CD4-positive, alpha-beta T cell treated with Interleukin-17A for 4 hours (primary cell): ENCODE data around the gene DPY19L2.
"Not testable (repeated sequence)": the region's sequence is repeated elsewhere in the genome, so short reads cannot be mapped to it uniquely, and the experiment has no call there.

Source experiments
- DNase-seq: peaks from one replicate; pipeline ENCODE4 v3.0.0-alpha.2; 2020; ENCODE audit warnings: mixed read lengths

DPY19L2 gene

GRCh38 chr12:63668028-63668799 lies at the start of gene DPY19L2:
Gene DPY19L2 (minus strand): TSS chr12:63668493. CDS start chr12:63668393, 100 bp downstream.
- peak; percentile 47 for DNase-seq

GRCh38 chr12:63716891-63717290 lies 48.6 kb upstream of the DPY19L2 start:
- not testable (repeated sequence) for DNase-seq

GRCh38 chr12:63715107-63715625 lies 46.9 kb upstream of the DPY19L2 start:
- DNase-seq = not testable (repeated sequence)

GRCh38 chr12:63714409-63714808 lies 46.1 kb upstream of the DPY19L2 start:
- DNase-seq = not testable (repeated sequence)

GRCh38 chr12:63713681-63714075 lies 45.4 kb upstream of the DPY19L2 start:
- DNase-seq = not testable (repeated sequence)

- DNase-seq = not testable (repeated sequence)
These were observed 44.8 kb upstream of the DPY19L2 start for GRCh38 chr12:63712979-63713680.

- DNase-seq = not testable (repeated sequence)
These were observed 44.2 kb upstream of the DPY19L2 start for GRCh38 chr12:63712376-63712974.

GRCh38 chr12:63711339-63711738 lies 43.0 kb upstream of the DPY19L2 start:
- not testable (repeated sequence) for DNase-seq

GRCh38 chr12:63706336-63706735 lies 38.0 kb upstream of the DPY19L2 start:
- no peak for DNase-seq

GRCh38 chr12:63699678-63700382 lies 31.5 kb upstream of the DPY19L2 start:
- not testable (repeated sequence) for DNase-seq

GRCh38 chr12:63699011-63699410 lies 30.7 kb upstream of the DPY19L2 start:
- DNase-seq = not testable (repeated sequence)

- DNase-seq = not testable (repeated sequence)
These were observed 22.5 kb upstream of the DPY19L2 start for GRCh38 chr12:63690837-63691236.

- DNase-seq = not testable (repeated sequence)
These were observed 20.8 kb upstream of the DPY19L2 start for GRCh38 chr12:63689141-63689540.

GRCh38 chr12:63686623-63687022 lies 18.3 kb upstream of the DPY19L2 start:
- not testable (repeated sequence) for DNase-seq

- DNase-seq = not testable (repeated sequence)
These were observed 17.5 kb upstream of the DPY19L2 start for GRCh38 chr12:63685789-63686188.

- DNase-seq = not testable (repeated sequence)
These were observed 14.3 kb upstream of the DPY19L2 start for GRCh38 chr12:63682617-63683016.

GRCh38 chr12:63680758-63681157 lies 12.5 kb upstream of the DPY19L2 start:
- not testable (repeated sequence) for DNase-seq

- DNase-seq = not testable (repeated sequence)
These were observed 4.3 kb upstream of the DPY19L2 start for GRCh38 chr12:63672550-63672949.

GRCh38 chr12:63669936-63670335 lies 1.6 kb upstream of the DPY19L2 start:
- DNase-seq = not testable (repeated sequence)

GRCh38 chr12:63669427-63669826 lies 1.1 kb upstream of the DPY19L2 start:
- DNase-seq = not testable (repeated sequence)

- peak; percentile 17 for DNase-seq
These were observed 590 bp upstream of the DPY19L2 start for GRCh38 chr12:63668800-63669365.

GRCh38 chr12:63663005-63663404 lies 5.3 kb downstream of the DPY19L2 start:
- not testable (repeated sequence) for DNase-seq
